Putamen (tissue), 1 donor: ENCODE measurements around the gene F2R.

Source experiments
- DNase-seq: peaks from one replicate; pipeline ENCODE4 v3.0.0-alpha.2; 2016; ENCODE audit warnings: low spot score

Gene F2R

GRCh38 chr5:76690704-76691466 is 25.0 kb upstream of the F2R start:
- DNase-seq: no peak

- no peak for DNase-seq
Measured at GRCh38 chr5:76691467-76692273, 24.3 kb upstream of the F2R start.

GRCh38 chr5:76692274-76692540 is 23.7 kb upstream of the F2R start:
- no peak for DNase-seq

GRCh38 chr5:76692651-76693050 is 23.3 kb upstream of the F2R start:
- no peak for DNase-seq

- DNase-seq: no peak
Measured at GRCh38 chr5:76693141-76693540, 22.8 kb upstream of the F2R start.

- no peak for DNase-seq
Measured at GRCh38 chr5:76694317-76694716, 21.6 kb upstream of the F2R start.

- no peak for DNase-seq
Measured at GRCh38 chr5:76695346-76695745, 20.6 kb upstream of the F2R start.

GRCh38 chr5:76696251-76696650 is 19.7 kb upstream of the F2R start:
- DNase-seq: no peak

GRCh38 chr5:76697670-76698069 is 18.3 kb upstream of the F2R start:
- no peak for DNase-seq

GRCh38 chr5:76700571-76700970 is 15.4 kb upstream of the F2R start:
- no peak for DNase-seq

GRCh38 chr5:76701298-76701697 is 14.6 kb upstream of the F2R start:
- DNase-seq: no peak

- no peak for DNase-seq
Measured at GRCh38 chr5:76703707-76704106, 12.2 kb upstream of the F2R start.

GRCh38 chr5:76704131-76704663 is 11.7 kb upstream of the F2R start:
- DNase-seq: no peak

- DNase-seq: no peak
Measured at GRCh38 chr5:76705574-76705973, 10.4 kb upstream of the F2R start.

- no peak for DNase-seq
Measured at GRCh38 chr5:76709762-76710161, 6.2 kb upstream of the F2R start.

- no peak for DNase-seq
Measured at GRCh38 chr5:76710991-76711390, 4.9 kb upstream of the F2R start.

GRCh38 chr5:76714751-76715485 is 1.0 kb upstream of the F2R start:
- DNase-seq: no peak

- no peak for DNase-seq
Measured at GRCh38 chr5:76715486-76715735, 515 bp upstream of the F2R start.

GRCh38 chr5:76716456-76717157 is 681 bp downstream of the F2R start:
- no peak for DNase-seq

GRCh38 chr5:76717222-76718083 is 1.5 kb downstream of the F2R start:
- no peak for DNase-seq

GRCh38 chr5:76718381-76718832 is 2.5 kb downstream of the F2R start:
- DNase-seq: no peak
